HepG2 (cell line): Measurements from ENCODE around the gene ZNF444. TPM values are rescaled to one million over a fixed set of nuclear protein-coding genes. Genes with fewer than 3 reads are reported as not detected.

Experiments
- GLI4 ChIP-seq: sonication (generic); formaldehyde crosslinking; IDR thresholded peaks from 2 replicates; pipeline ENCODE4 v1.5.1; 2020; ENCODE audit warnings: missing genetic modification reagents, mild to moderate bottlenecking, moderate library complexity, borderline replicate concordance
- KLF12 ChIP-seq: sonication (generic); formaldehyde crosslinking; IDR thresholded peaks from 2 replicates; pipeline ENCODE4 v1.4.0; 2020; ENCODE audit warnings: missing genetic modification reagents, borderline replicate concordance
- MTA1 ChIP-seq: sonication (generic); formaldehyde crosslinking; IDR thresholded peaks from 2 replicates; pipeline ENCODE4 v1.4.0; 2020; ENCODE audit warnings: missing genetic modification reagents, mild to moderate bottlenecking, borderline replicate concordance
- NFKB2 ChIP-seq: sonication (generic); formaldehyde crosslinking; IDR thresholded peaks from 2 replicates; pipeline ENCODE4 v1.4.0; 2020; ENCODE audit warnings: missing genetic modification reagents, borderline replicate concordance
- SNAI1 ChIP-seq: sonication (generic); formaldehyde crosslinking; IDR thresholded peaks from 2 replicates; pipeline ENCODE4 v1.5.0; 2020; ENCODE audit warnings: mild to moderate bottlenecking, missing genetic modification reagents, borderline replicate concordance
- SOX5 ChIP-seq: IDR thresholded peaks from 2 replicates; pipeline ENCODE4 v1.6.1; 2016; ENCODE audit warnings: borderline replicate concordance
- ZNF121 ChIP-seq: sonication (generic); formaldehyde crosslinking; IDR thresholded peaks from 2 replicates; pipeline ENCODE4 v1.5.0; 2020; ENCODE audit warnings: mild to moderate bottlenecking, missing genetic modification reagents
- ZNF333 ChIP-seq: sonication (generic); formaldehyde crosslinking; IDR thresholded peaks from 2 replicates; pipeline ENCODE4 v1.4.0; 2020; ENCODE audit warnings: mild to moderate bottlenecking, missing genetic modification reagents, borderline replicate concordance
- ZNF33A ChIP-seq: sonication (generic); formaldehyde crosslinking; IDR thresholded peaks from 2 replicates; pipeline ENCODE4 v1.5.1; 2020; ENCODE audit warnings: missing genetic modification reagents, mild to moderate bottlenecking, moderate library complexity, borderline replicate concordance
- ZNF446 ChIP-seq: sonication (generic); formaldehyde crosslinking; IDR thresholded peaks from 2 replicates; pipeline ENCODE4 v1.5.0; 2020; ENCODE audit warnings: mild to moderate bottlenecking, missing genetic modification reagents
- ZNF510 ChIP-seq: sonication (generic); formaldehyde crosslinking; IDR thresholded peaks from 2 replicates; pipeline ENCODE4 v1.4.0; 2020; ENCODE audit warnings: low read depth, mild to moderate bottlenecking, missing genetic modification reagents
- ZNF558 ChIP-seq: sonication (generic); formaldehyde crosslinking; IDR thresholded peaks from 2 replicates; pipeline ENCODE4 v1.9.0; 2022; ENCODE audit warnings: mild to moderate bottlenecking, missing genetic modification reagents, borderline replicate concordance
- ZNF644 ChIP-seq: IDR thresholded peaks from 2 replicates; pipeline ENCODE4 v1.6.1; 2016; ENCODE audit warnings: low read depth
- ZNF720 ChIP-seq: sonication (generic); formaldehyde crosslinking; IDR thresholded peaks from 2 replicates; pipeline ENCODE4 v1.4.0; 2020; ENCODE audit warnings: missing genetic modification reagents
- ZNF883 ChIP-seq: sonication (generic); formaldehyde crosslinking; IDR thresholded peaks from 2 replicates; pipeline ENCODE4 v1.5.1; 2020; ENCODE audit warnings: mild to moderate bottlenecking, missing genetic modification reagents; ENCODE audit errors: not compliant biosample characterization
- polyA plus RNA-seq, 8 experiments: library from polyadenylated mRNA; depleted of rRNA in 3 of 8; stranded (reverse) in 7 of 8; unstranded in 1 of 8; fragments of >200 nt; fragmentation: Illumina TruSeq in 4 of 8; extraction: Trizol in 4 of 8; gene quantifications; 2 replicates each; pipeline versions ENCODE4 v1.2.1 to v1.2.3, GENCODE V29; 2011 to 2016; ENCODE audit warnings: low read depth in 4 of 8, missing spikeins in 1 of 8, mixed read lengths in 1 of 8; ENCODE audit not compliant: insufficient read depth in 1 of 8
- total RNA-seq, 5 experiments: library from RNA; depleted of rRNA; stranded (reverse); fragments of >200 nt; fragmentation: Illumina TruSeq; extraction: Trizol; gene quantifications; 2 replicates each; pipeline ENCODE4 v1.2.3, GENCODE V29; 2016; ENCODE audit warnings: low read depth in 1 of 5
- TF ChIP-seq, protein P1 (sequence below): sonication (generic); formaldehyde crosslinking; IDR thresholded peaks from 2 replicates; pipeline ENCODE4 v1.5.0; 2020; ENCODE audit warnings: missing genetic modification reagents
- TF ChIP-seq, protein P2 (sequence below): sonication (generic); formaldehyde crosslinking; IDR thresholded peaks from 2 replicates; pipeline ENCODE4 v1.5.1; 2020; ENCODE audit warnings: mild to moderate bottlenecking, missing genetic modification reagents, borderline replicate concordance
- TF ChIP-seq, protein P3 (sequence below): IDR thresholded peaks from 2 replicates; pipeline ENCODE4 v1.6.1; 2016; ENCODE audit warnings: low read depth, control low read depth
- TF ChIP-seq, protein P4 (sequence below): sonication (generic); formaldehyde crosslinking; IDR thresholded peaks from 2 replicates; pipeline ENCODE4 v1.9.0; 2021; ENCODE audit warnings: missing genetic modification reagents, borderline replicate concordance

Gene ZNF444
- total and polyA plus RNA-seq, 2 of the 13 experiments (the other 11 are each of a cell fraction or from before 2014, with no cell fraction given), result 27.4 to 30.3 TPM

DNA sequence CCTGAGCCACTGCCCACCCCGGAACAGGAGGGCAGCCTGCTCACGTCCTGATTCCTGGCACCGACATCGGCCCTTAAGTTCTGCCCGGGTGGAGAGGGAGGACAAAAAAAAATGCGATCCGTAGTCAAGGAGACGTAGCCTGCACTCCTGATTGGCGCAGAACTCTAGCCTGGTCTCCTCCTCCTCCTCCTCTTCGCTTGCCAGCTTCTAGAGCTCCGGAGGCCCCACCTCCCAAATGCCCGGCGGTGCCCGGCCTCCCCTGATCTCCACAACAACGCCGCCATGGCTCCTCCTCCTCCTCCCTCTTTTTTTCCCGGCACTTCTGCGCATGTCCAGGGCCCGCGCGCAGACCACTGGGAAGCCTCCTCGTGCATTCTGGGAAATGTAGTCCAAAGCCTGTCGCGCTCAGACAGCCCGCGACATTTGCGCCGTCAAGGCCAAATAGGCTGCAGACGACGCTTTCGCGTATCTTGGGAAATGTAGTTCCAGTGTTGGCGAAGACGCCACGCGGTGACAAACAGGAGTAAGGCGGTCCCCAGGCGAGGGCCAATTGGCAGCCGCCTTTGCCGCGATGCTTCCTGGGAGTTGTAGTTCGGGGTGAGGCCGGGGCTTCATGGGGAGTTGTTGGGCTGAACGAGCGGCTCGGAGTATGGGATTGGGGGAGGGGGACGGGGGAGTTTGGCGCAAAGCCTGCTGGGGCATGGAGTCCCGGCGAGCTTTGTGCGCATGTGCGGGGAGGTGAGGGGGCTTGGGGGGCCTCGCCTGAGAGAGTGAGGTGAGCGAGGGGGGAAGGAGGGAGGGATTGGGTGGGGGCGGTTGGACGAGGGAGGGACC is at the start of gene ZNF444 (continued):
- TF ChIP-seq, protein P1, sequence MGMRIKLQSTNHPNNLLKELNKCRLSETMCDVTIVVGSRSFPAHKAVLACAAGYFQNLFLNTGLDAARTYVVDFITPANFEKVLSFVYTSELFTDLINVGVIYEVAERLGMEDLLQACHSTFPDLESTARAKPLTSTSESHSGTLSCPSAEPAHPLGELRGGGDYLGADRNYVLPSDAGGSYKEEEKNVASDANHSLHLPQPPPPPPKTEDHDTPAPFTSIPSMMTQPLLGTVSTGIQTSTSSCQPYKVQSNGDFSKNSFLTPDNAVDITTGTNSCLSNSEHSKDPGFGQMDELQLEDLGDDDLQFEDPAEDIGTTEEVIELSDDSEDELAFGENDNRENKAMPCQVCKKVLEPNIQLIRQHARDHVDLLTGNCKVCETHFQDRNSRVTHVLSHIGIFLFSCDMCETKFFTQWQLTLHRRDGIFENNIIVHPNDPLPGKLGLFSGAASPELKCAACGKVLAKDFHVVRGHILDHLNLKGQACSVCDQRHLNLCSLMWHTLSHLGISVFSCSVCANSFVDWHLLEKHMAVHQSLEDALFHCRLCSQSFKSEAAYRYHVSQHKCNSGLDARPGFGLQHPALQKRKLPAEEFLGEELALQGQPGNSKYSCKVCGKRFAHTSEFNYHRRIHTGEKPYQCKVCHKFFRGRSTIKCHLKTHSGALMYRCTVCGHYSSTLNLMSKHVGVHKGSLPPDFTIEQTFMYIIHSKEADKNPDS (CRISPR knock-in tag), result no peak
- TF ChIP-seq MTA1 (CRISPR knock-in tag), result no peak
- no peak for TF ChIP-seq ZNF121 (CRISPR knock-in tag)
- TF ChIP-seq ZNF510 (CRISPR knock-in tag), result no peak
- TF ChIP-seq ZNF333 (CRISPR knock-in tag), result no peak; the same call in 1 of the 2 replicates
- no peak for TF ChIP-seq ZNF720 (CRISPR knock-in tag)
- TF ChIP-seq ZNF558, result no peak
- no peak for TF ChIP-seq ZNF446 (CRISPR knock-in tag)
- no peak for TF ChIP-seq ZNF644 (CRISPR knock-in tag)
- TF ChIP-seq GLI4 (CRISPR knock-in tag), result no peak
- TF ChIP-seq, protein P2, sequence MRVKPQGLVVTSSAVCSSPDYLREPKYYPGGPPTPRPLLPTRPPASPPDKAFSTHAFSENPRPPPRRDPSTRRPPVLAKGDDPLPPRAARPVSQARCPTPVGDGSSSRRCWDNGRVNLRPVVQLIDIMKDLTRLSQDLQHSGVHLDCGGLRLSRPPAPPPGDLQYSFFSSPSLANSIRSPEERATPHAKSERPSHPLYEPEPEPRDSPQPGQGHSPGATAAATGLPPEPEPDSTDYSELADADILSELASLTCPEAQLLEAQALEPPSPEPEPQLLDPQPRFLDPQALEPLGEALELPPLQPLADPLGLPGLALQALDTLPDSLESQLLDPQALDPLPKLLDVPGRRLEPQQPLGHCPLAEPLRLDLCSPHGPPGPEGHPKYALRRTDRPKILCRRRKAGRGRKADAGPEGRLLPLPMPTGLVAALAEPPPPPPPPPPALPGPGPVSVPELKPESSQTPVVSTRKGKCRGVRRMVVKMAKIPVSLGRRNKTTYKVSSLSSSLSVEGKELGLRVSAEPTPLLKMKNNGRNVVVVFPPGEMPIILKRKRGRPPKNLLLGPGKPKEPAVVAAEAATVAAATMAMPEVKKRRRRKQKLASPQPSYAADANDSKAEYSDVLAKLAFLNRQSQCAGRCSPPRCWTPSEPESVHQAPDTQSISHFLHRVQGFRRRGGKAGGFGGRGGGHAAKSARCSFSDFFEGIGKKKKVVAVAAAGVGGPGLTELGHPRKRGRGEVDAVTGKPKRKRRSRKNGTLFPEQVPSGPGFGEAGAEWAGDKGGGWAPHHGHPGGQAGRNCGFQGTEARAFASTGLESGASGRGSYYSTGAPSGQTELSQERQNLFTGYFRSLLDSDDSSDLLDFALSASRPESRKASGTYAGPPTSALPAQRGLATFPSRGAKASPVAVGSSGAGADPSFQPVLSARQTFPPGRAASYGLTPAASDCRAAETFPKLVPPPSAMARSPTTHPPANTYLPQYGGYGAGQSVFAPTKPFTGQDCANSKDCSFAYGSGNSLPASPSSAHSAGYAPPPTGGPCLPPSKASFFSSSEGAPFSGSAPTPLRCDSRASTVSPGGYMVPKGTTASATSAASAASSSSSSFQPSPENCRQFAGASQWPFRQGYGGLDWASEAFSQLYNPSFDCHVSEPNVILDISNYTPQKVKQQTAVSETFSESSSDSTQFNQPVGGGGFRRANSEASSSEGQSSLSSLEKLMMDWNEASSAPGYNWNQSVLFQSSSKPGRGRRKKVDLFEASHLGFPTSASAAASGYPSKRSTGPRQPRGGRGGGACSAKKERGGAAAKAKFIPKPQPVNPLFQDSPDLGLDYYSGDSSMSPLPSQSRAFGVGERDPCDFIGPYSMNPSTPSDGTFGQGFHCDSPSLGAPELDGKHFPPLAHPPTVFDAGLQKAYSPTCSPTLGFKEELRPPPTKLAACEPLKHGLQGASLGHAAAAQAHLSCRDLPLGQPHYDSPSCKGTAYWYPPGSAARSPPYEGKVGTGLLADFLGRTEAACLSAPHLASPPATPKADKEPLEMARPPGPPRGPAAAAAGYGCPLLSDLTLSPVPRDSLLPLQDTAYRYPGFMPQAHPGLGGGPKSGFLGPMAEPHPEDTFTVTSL (CRISPR knock-in tag), result no peak
- TF ChIP-seq, protein P3, sequence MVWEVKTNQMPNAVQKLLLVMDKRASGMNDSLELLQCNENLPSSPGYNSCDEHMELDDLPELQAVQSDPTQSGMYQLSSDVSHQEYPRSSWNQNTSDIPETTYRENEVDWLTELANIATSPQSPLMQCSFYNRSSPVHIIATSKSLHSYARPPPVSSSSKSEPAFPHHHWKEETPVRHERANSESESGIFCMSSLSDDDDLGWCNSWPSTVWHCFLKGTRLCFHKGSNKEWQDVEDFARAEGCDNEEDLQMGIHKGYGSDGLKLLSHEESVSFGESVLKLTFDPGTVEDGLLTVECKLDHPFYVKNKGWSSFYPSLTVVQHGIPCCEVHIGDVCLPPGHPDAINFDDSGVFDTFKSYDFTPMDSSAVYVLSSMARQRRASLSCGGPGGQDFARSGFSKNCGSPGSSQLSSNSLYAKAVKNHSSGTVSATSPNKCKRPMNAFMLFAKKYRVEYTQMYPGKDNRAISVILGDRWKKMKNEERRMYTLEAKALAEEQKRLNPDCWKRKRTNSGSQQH (CRISPR knock-in tag), result no peak
- no peak for TF ChIP-seq ZNF883 (CRISPR knock-in tag)
- no peak; the same call in 1 of the 2 replicates for TF ChIP-seq SOX5
- TF ChIP-seq NFKB2 (CRISPR knock-in tag), result no peak; the same call in 1 of the 2 replicates
- no peak for TF ChIP-seq SNAI1 (CRISPR knock-in tag)
- TF ChIP-seq, protein P4, sequence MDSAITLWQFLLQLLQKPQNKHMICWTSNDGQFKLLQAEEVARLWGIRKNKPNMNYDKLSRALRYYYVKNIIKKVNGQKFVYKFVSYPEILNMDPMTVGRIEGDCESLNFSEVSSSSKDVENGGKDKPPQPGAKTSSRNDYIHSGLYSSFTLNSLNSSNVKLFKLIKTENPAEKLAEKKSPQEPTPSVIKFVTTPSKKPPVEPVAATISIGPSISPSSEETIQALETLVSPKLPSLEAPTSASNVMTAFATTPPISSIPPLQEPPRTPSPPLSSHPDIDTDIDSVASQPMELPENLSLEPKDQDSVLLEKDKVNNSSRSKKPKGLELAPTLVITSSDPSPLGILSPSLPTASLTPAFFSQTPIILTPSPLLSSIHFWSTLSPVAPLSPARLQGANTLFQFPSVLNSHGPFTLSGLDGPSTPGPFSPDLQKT (CRISPR knock-in tag), result no peak
- no peak for TF ChIP-seq ZNF33A (CRISPR knock-in tag)
- no peak for TF ChIP-seq KLF12 (CRISPR knock-in tag)
